PC-9 (cell line): ENCODE results near the gene KDM4B.

Source experiments
- CTCF ChIP-seq: fragments of 200-600 bp; sonication (generic); conservative IDR thresholded peaks from 2 replicates; pipeline ENCODE4 v1.6.1; 2017; ENCODE audit warnings: mixed run types, antibody characterized with exemption, mild to moderate bottlenecking, moderate library complexity
- EZH2 ChIP-seq: fragments of 200-600 bp; sonication (generic); IDR thresholded peaks from 2 replicates; pipeline ENCODE4 v1.8.0; 2017; ENCODE audit warnings: antibody characterized with exemption, low read depth

- TF ChIP-seq CTCF (no peak), EZH2 (no peak)
Measured at GRCh38 chr19:5129691-5130090, 160.8 kb downstream of the KDM4B start.
